HG02870 (cell line): Measurements from ENCODE around the gene TRIM68.

Experiments used
- ATAC-seq: cut with Tn5 transposase; IDR thresholded peaks from one replicate; pipeline ENCODE4 v1.9.1; 2021; ENCODE audit warnings: mild to moderate bottlenecking, moderate library complexity; ENCODE audit not compliant: unreplicated experiment

The TRIM68 gene, protein sequence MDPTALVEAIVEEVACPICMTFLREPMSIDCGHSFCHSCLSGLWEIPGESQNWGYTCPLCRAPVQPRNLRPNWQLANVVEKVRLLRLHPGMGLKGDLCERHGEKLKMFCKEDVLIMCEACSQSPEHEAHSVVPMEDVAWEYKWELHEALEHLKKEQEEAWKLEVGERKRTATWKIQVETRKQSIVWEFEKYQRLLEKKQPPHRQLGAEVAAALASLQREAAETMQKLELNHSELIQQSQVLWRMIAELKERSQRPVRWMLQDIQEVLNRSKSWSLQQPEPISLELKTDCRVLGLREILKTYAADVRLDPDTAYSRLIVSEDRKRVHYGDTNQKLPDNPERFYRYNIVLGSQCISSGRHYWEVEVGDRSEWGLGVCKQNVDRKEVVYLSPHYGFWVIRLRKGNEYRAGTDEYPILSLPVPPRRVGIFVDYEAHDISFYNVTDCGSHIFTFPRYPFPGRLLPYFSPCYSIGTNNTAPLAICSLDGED

DNA sequence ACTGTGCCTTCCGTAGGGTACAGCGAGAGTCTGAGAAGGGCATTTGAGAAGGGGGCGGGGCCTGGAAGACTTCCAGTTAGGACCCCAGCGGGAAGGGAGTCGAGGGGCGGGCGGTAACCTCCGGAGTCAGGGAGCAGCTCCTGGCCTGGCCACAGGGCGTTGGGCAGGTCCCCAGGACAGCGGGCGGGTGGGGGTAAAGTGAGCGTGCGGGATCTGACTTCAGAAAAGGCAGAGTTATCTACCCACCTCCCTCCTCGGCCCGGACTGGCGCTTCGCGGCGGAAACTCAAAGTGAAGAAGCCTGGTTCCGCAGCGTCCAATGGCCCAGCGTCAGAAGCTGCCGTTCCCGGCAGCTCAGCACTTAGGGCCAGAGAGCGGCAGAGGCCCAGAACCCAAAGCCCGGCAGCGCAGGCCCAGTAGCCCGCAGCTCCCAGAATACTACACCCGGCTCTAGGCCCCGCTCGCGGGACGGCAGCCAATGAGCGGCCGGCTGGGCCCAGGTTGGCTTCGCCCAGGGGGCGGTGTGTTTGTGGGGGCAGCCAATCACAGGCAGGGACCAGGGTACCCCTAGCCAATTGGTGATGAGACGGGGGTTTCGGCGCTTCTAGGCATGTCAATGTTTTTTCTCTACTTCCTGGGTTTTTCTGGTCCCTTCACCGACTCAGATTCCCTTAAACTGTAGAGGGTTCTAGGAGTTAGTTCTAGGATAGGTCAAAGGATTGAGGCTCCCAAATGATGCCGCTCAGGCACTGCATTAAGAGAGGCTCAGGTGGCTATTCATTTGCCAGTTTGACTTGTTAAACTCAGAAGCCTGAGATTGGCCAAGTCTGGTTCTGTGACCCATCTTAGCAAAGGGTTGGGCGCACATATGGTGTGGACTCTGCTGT is at the start of gene TRIM68:
Gene TRIM68, minus strand, starts transcription at position 451 of the 886 bp plus-strand sequence. CDS start 2,727 bp downstream, outside the sequence.
- ATAC-seq = peak; percentile 100

GRCh38 chr11:4654635-4655369 is 46.8 kb upstream of the TRIM68 start:
- ATAC-seq = no peak

- no peak for ATAC-seq
Measured at GRCh38 chr11:4647766-4648165, 39.7 kb upstream of the TRIM68 start.

- no peak for ATAC-seq
Measured at GRCh38 chr11:4645974-4646373, 37.9 kb upstream of the TRIM68 start.

- ATAC-seq = no peak
Measured at GRCh38 chr11:4644233-4644632, 36.2 kb upstream of the TRIM68 start.

DNA sequence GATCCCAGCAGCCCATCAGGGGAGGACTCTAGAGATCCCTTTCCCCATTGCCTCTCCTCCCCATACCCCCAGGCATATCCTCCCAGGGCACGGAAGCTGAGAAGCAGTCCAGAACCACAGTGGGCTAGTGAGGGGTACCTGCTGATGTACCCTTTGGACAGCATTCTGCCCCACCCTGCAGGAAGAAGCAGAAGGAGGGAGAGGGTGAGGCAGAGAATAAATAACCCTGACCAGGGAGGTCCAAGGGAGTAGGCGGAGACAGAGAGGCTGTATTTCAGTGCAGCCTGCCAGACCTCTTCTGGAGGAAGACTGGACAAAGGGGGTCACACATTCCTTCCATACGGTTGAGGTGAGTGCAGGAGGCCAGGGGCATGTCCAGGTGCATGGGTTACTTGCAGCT is 35.7 kb upstream of the TRIM68 start, which contains the start of gene OR51E1:
Gene OR51E1, plus strand, starts transcription at position 301 of the 400 bp plus-strand sequence. CDS start 8,545 bp downstream, outside the sequence.
- ATAC-seq = no peak

GRCh38 chr11:4643076-4643475 is 35.0 kb upstream of the TRIM68 start:
- no peak for ATAC-seq

- no peak for ATAC-seq
Measured at GRCh38 chr11:4642043-4642442, 34.0 kb upstream of the TRIM68 start.

DNA sequence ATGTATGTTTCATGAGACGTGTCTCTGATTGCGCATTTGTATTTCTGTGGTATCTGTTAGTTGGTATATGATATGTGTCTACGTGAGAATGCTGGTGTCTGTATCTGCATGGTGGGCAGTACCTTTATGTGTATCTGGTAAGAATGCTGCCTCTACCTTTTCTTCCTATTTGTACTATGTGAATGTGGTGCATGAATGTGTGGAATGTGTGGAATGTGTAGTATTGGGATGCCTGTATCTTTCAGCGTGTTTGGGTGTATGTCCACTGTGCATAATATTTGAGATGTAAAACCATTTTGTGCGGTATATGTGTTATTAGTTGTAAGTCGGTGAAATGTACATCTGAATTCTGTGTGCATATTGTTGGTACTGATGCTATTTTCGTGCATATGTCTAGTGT is 33.5 kb upstream of the TRIM68 start:
- no peak for ATAC-seq

- no peak for ATAC-seq
Measured at GRCh38 chr11:4639931-4640330, 31.9 kb upstream of the TRIM68 start.

GRCh38 chr11:4637662-4638047 is 29.6 kb upstream of the TRIM68 start:
- ATAC-seq = no peak

GRCh38 chr11:4636962-4637661 is 29.1 kb upstream of the TRIM68 start, which contains the start of gene OR51D1:
OR51D1 (plus strand) TSS chr11:4637477; CDS start chr11:4639791, 2,314 bp downstream.
- peak; percentile 90 for ATAC-seq

- ATAC-seq = no peak
Measured at GRCh38 chr11:4636136-4636535, 28.1 kb upstream of the TRIM68 start.

DNA sequence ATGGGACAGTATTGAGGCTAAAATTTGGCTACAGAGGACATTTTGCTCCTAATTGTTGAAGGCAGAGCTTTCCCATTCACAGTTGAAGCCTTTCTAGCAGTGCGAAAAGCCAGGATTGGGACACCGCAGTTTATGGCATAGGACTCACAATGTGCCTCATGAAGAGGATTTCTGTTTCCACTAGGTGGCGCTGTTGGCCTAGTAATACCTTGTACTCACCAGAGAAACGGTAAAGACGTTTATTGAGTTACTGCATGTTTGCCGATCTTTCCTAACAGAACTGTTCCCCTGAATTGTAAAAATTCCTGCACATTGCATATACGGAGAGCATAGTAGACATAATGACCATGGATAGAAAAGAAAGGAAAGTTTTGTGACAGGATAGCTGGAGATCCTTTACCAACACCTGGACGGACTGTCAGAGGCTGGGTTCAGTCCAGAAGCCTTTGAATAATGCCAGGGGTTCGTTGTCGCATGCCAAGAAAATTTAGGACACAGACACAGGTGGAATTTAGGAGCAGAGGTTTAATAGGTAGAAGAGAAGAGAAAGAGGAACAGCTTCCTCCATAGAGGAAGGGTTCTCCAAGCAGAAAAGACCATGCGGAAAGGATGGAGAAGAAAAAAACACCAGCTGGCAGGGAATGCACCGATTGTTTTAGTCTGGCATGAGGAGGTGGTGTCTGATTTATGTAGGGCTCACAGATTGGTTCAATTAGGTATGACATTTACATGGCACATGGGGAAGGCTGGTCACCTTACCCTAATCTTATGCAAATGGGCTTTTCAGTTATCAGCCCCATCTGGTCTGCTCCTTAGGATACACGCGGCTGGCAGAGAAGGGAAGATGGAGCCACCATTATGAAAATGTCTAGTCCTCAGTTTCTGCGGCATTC is 18.4 kb upstream of the TRIM68 start:
- no peak for ATAC-seq

GRCh38 chr11:4619514-4619913 is 11.5 kb upstream of the TRIM68 start:
- no peak for ATAC-seq

- no peak for ATAC-seq
Measured at GRCh38 chr11:4615856-4616444, 7.9 kb upstream of the TRIM68 start.

GRCh38 chr11:4611986-4612385 is 4.0 kb upstream of the TRIM68 start:
- ATAC-seq = no peak

GRCh38 chr11:4610258-4610935 is 2.4 kb upstream of the TRIM68 start:
- ATAC-seq = no peak
